BLaER1 (cell line): ENCODE results near the gene PLCB2.

Experiments
- H3K27ac ChIP-seq: shearing (Covaris generic); formaldehyde crosslinking; 2 replicates; pipeline ENCODE4 v1.8.1; 2022
- H3K27me3 ChIP-seq: shearing (Covaris generic); formaldehyde crosslinking; 2 replicates; pipeline ENCODE4 v1.8.1; 2022
- H3K36me3 ChIP-seq: shearing (Covaris generic); formaldehyde crosslinking; 2 replicates; pipeline ENCODE4 v1.8.1; 2022
- H3K4me1 ChIP-seq: shearing (Covaris generic); formaldehyde crosslinking; 2 replicates; pipeline ENCODE4 v1.8.1; 2022
- H3K4me2 ChIP-seq: shearing (Covaris generic); formaldehyde crosslinking; 2 replicates; pipeline ENCODE4 v1.8.1; 2022
- H3K4me3 ChIP-seq: shearing (Covaris generic); formaldehyde crosslinking; 2 replicates; pipeline ENCODE4 v1.8.1; 2022
- H3K9ac ChIP-seq: shearing (Covaris generic); formaldehyde crosslinking; 2 replicates; pipeline ENCODE4 v1.8.1; 2022
- H3K9me3 ChIP-seq: shearing (Covaris generic); formaldehyde crosslinking; 2 replicates; pipeline ENCODE4 v1.8.1; 2022
- H4K20me1 ChIP-seq: shearing (Covaris generic); formaldehyde crosslinking; 2 replicates; pipeline ENCODE4 v1.8.1; 2022
- Cebpa-rat ChIP-seq: shearing (Covaris generic); IDR thresholded peaks from 2 replicates; pipeline ENCODE4 v1.8.1; 2022

PLCB2 gene

DNA sequence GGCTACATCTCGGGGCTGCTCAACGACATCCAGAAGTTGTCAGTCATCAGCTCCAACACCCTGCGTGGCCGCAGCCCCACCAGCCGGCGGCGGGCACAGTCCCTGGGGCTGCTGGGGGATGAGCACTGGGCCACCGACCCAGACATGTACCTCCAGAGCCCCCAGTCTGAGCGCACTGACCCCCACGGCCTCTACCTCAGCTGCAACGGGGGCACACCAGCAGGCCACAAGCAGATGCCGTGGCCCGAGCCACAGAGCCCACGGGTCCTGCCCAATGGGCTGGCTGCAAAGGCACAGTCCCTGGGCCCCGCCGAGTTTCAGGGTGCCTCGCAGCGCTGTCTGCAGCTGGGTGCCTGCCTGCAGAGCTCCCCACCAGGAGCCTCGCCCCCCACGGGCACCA is 41.9 kb downstream of the PLCB2 start:
- Histone ChIP-seq H3K27me3 (no peaks in the 10 kb centered on the region), H3K9me3 (no peaks in the 10 kb centered on the region), H3K27ac (no peak overlapping the region), H3K9ac (no peak overlapping the region), H3K4me3 (no peak overlapping the region), H3K36me3 (no peaks in the 10 kb centered on the region), H3K4me2 (no peak overlapping the region), H4K20me1 (no peaks in the 10 kb centered on the region), H3K4me1 (peaks cover 15% of the 10 kb centered on the region)
- TF ChIP-seq Cebpa-rat: no peak

DNA sequence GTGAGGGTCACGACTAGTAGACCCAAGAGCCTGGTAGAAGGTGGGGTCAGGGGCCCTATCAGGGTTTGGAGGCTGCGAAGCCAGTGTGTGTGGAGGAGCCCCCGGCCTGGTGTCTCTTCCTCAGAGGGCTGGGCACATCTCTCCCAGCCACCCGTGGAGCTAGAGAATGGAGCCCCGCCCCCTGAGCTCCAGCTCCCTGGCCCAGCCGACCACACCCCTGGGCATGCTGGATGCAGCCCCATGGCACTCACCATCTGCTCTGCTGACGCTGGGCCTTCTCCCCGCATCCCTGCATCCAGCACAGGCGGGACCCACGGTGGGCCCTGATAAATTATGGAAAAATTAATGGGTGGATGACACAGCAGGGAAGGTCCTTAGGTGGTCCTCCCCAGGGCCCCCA is 42.4 kb downstream of the PLCB2 start:
- H3K4me1 ChIP-seq: peaks cover 12% of the 10 kb centered on the region
- H3K4me2 ChIP-seq: no peak overlapping the region
- no peak for TF ChIP-seq Cebpa-rat
- H3K36me3 ChIP-seq: no peaks in the 10 kb centered on the region
- no peaks in the 10 kb centered on the region for H3K9me3 ChIP-seq
- H3K27ac ChIP-seq: no peak overlapping the region
- no peak overlapping the region for H3K4me3 ChIP-seq
- H4K20me1 ChIP-seq: no peaks in the 10 kb centered on the region
- H3K27me3 ChIP-seq: no peaks in the 10 kb centered on the region
- H3K9ac ChIP-seq: no peak overlapping the region

DNA sequence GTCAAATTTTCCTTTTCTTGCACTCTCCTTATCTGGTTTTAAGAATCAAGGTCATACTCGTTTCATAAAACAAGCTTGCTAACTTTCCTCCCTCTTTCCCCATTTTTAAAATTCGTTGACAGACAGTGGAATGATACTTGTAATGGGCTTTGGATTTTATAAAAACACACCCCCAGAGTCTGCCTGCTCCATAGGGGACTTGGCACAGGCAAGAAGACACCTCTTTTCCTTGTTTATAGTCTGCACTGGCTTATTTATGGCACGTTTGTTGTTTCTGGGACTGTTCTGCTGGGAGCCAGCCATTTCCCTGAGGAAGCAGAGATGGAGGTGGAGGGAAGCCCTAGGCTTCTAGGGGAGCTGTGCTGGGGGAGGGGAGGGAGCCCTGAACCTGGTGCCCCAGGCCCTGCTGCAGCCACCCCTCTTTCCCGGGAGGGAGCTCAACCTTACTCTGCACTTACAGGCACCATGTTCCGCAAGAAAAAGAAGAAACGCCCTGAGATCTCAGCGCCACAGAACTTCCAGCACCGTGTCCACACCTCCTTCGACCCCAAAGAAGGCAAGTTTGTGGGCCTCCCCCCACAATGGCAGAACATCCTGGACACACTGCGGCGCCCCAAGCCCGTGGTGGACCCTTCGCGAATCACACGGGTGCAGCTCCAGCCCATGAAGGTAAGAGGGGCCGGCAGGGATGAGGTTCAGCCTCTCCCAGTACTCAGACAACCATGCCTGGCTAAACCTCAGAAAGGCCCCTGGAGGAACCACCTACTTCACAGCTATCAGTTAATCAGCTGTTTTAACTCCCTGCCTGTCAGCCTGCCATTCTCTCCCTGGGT is 43.2 kb downstream of the PLCB2 start:
- no peak for TF ChIP-seq Cebpa-rat
- Histone ChIP-seq H3K36me3 (no peaks in the 10 kb centered on the region), H3K4me3 (no peak overlapping the region), H3K4me2 (no peak overlapping the region), H3K27me3 (no peaks in the 10 kb centered on the region), H3K27ac (no peak overlapping the region), H3K9ac (no peak overlapping the region), H3K9me3 (no peaks in the 10 kb centered on the region), H4K20me1 (no peaks in the 10 kb centered on the region), H3K4me1 (peaks cover 12% of the 10 kb centered on the region)

DNA sequence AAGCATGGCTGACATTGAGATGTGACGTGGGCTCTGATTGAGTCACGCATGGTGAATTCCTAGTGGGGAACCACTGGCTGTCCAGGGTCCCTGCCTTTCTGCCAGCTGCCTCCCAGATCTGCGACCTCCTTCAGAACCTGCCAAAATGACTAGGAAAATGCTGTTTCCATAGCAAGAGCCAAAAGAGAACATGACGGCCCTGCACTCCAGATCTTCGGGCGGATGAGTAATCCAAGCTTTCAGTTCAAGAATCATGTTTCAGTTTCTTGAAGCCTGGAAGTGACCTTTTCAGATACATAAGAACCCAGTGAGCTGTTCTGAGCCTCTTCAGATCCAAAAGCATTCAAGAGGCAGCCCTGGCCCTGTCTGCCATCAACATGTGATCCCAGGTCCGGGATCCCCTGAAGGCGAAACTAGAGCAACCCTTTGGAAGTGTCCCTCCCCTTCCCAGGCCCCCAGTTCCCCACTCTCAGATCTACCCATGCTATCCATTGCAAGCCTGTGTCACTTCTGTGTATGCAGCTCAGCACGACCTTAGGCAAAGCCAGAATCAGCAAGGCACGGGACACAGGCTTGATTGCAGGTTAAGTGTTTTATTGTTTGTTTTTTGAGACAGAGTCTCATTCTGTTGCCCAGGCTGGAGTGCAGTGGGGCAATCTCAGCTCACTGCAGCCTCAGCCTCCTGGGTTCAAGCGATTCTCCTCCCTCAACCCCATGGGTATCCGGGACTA is 44.5 kb downstream of the PLCB2 start:
- peaks cover 22% of the 10 kb centered on the region for H3K4me1 ChIP-seq
- H3K4me2 ChIP-seq: no peak overlapping the region
- H3K9me3 ChIP-seq: no peaks in the 10 kb centered on the region
- no peak overlapping the region for H3K4me3 ChIP-seq
- H3K27me3 ChIP-seq: no peaks in the 10 kb centered on the region
- H3K9ac ChIP-seq: no peak overlapping the region
- H4K20me1 ChIP-seq: no peaks in the 10 kb centered on the region
- no peak for TF ChIP-seq Cebpa-rat
- H3K36me3 ChIP-seq: no peaks in the 10 kb centered on the region
- no peak overlapping the region for H3K27ac ChIP-seq

DNA sequence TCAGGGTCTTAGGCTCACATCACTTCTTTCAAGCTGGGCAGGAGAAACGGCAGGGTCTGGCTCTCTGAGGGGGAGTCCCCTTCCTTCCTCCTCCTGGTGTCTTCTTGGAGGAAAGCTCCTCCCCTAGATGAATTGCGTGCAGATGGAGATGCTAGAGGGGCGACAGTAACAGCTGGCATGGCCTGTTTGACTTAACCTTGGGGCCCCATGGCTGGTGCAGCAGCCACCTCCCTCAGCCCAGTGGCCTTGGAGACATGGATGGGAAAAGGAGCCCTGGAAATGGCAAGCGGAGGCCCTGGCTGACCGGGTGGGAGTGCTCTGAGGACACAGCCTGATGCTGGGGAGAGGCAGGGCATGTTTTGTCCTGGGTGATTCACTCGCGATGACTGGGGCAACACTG is 48.7 kb downstream of the PLCB2 start:
- no peaks in the 10 kb centered on the region for H3K9me3 ChIP-seq
- no peaks in the 10 kb centered on the region for H4K20me1 ChIP-seq
- H3K9ac ChIP-seq: peak overlapping the region; percentile 5; the same call in 1 of the 2 replicates
- H3K27ac ChIP-seq: no peak overlapping the region
- peaks cover 19% of the 10 kb centered on the region for H3K27me3 ChIP-seq
- no peak overlapping the region for H3K4me3 ChIP-seq
- peaks cover 24% of the 10 kb centered on the region for H3K4me1 ChIP-seq
- H3K4me2 ChIP-seq: peak overlapping the region; percentile 35
- no peaks in the 10 kb centered on the region for H3K36me3 ChIP-seq
- no peak for TF ChIP-seq Cebpa-rat

DNA sequence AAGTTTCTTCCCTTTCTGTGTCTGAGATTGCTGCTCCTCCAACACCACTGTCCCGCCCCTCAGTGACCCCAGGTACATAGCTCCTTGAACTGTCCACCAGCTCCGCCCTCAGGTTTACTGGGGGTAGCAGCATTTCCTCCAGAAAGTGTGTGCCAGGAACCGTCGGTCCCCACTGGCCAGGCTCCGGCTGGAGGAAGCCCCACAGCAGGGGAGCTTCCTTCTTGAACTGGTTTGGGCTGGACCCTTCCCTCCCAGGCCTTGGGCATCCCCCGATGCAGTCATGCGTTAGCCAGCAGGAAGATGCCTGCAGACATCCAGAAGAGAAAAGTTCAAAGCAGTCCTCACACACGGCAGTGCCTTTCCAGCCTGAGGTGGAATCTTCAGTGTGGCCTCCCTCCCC is 49.2 kb downstream of the PLCB2 start:
- Histone ChIP-seq H3K9me3 (no peaks in the 10 kb centered on the region), H4K20me1 (peaks cover 1% of the 10 kb centered on the region; the same call in 1 of the 2 replicates), H3K27me3 (peaks cover 24% of the 10 kb centered on the region), H3K4me2 (peak overlapping the region; percentile 35), H3K4me3 (no peak overlapping the region), H3K27ac (no peak overlapping the region), H3K36me3 (no peaks in the 10 kb centered on the region), H3K4me1 (peaks cover 24% of the 10 kb centered on the region), H3K9ac (peak overlapping the region; percentile 5; the same call in 1 of the 2 replicates)
- TF ChIP-seq Cebpa-rat: no peak

DNA sequence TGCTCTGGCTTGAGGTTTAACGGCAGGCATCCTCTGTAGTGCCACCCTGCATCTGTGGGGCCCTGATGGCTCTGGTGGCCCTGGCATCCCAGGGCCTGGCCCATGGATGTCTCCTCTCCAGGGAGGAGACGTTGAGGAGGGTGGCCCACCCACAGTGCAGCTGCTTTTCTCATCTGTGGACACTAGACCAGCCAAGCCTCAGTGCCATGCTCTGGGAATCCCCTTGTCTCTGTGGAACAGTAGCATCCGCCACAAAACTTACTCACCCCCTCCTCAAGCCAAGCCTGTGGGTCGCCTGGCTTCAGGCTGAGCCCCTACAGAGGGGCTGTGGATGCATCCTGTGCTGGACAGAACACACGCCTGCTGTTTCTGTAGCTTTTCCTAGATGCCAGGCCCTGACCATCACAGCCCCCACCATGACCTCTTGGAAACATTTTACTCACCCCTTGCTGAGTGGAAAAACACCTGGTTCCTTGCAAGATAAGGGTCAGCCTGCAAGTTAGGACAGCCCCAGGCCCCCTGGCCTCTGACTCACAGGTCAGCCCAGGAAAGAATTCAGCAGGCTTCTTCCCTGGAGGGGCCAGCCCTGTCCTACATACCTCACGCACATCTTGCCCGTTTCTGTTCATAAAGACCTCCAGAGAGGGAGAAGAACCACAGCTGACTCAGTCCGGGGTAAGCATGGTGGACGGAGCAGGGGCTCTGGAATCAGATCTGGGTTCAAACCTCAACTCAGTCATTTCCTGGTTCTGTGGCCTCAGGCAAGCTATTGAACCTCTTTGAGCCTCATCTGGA is 49.9 kb downstream of the PLCB2 start:
- Histone ChIP-seq H4K20me1 (peaks cover 8% of the 10 kb centered on the region; the same call in 1 of the 2 replicates), H3K36me3 (no peaks in the 10 kb centered on the region), H3K4me3 (no peak overlapping the region), H3K4me2 (no peak overlapping the region), H3K27me3 (peaks cover 30% of the 10 kb centered on the region), H3K4me1 (peaks cover 30% of the 10 kb centered on the region), H3K9me3 (no peaks in the 10 kb centered on the region), H3K27ac (no peak overlapping the region), H3K9ac (no peak overlapping the region)
- no peak for TF ChIP-seq Cebpa-rat

DNA sequence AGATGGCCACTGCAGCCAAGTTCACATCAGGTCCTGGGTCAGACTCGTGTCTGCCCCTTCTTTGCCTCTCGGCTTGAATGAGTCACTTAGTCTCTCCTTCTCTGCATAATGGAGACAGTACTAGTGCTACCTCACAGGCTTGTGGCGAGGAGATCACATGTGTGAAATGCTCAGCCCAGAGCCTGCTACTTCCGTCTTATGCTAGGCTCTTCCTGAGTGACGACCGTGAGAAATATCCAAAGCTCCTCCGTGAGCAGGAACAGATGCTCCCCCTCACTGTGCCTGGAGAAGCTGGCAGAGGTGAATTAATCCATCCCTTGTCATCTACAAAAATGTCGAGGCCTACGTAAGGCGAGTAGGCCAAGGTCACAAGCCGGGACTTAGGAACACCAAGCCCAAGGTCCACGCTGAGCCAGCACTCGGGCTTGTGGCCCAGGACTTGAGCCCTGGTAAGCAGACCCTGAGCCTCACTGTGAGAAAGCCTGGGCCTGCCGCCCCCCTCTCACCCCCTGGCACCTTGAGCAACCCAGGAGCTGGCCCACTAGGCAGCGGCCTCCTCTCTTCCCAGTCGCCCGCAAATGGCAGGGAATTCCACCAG is 51.0 kb downstream of the PLCB2 start:
- TF ChIP-seq Cebpa-rat: no peak
- Histone ChIP-seq H3K27me3 (peaks cover 42% of the 10 kb centered on the region), H4K20me1 (peaks cover 18% of the 10 kb centered on the region; the same call in 1 of the 2 replicates), H3K4me1 (peaks cover 35% of the 10 kb centered on the region), H3K27ac (no peak overlapping the region), H3K4me2 (no peak overlapping the region), H3K9me3 (no peaks in the 10 kb centered on the region), H3K36me3 (no peaks in the 10 kb centered on the region), H3K4me3 (no peak overlapping the region), H3K9ac (no peak overlapping the region)

DNA sequence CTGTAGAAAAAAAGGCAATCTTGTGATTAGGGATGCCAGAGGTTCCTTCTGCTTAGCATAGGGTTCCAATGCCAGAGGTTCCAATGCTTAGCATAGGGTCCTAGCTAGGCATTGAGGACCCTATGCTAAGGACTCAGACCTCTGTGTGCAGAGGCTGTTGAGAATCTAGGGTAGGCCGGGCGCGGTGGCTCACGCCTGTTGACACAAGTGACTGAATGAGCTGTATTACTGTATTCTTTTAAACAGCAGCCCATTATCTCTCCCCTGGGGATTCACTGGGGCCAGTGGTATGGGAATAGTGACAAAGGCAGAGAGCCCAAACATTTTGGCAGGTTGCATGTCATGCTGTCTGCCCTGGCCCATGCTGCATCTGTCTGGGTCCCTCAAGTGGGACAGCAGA is 52.7 kb downstream of the PLCB2 start:
- peaks cover 35% of the 10 kb centered on the region for H3K4me1 ChIP-seq
- H3K36me3 ChIP-seq: no peaks in the 10 kb centered on the region
- no peak overlapping the region for H3K9ac ChIP-seq
- H3K27ac ChIP-seq: no peak overlapping the region
- H3K27me3 ChIP-seq: peaks cover 59% of the 10 kb centered on the region
- no peaks in the 10 kb centered on the region for H3K9me3 ChIP-seq
- H3K4me3 ChIP-seq: no peak overlapping the region
- H3K4me2 ChIP-seq: peak overlapping the region; percentile 20
- peaks cover 28% of the 10 kb centered on the region; the same call in 1 of the 2 replicates for H4K20me1 ChIP-seq
- TF ChIP-seq Cebpa-rat: no peak
